Non-pigmented ciliary epithelial cell (primary cell): ENCODE results near the gene SLC25A31.

ENCODE experiments used
- DNase-seq: peaks from one replicate; pipeline ENCODE4 v3.0.0-alpha.2; 2010; ENCODE audit warnings: low read depth

The SLC25A31 gene

DNA sequence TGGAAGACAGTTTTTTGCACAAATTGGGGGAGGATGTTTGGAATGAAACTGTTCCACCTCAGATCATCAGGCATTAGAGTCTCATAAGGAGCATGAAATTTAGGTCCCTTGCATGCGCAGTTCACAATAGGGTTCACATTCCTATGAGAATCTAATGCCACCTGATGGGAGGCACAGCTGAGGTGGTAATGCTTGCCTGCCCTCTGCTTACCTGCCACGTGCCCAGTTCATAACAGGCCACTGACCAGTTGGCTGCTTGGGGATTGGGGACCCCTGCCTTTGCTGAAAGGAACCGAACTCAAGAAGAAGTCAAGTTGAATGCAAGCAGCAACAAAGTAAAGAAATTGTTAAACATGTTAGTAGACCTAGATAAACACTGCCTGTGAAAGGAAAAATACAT is 47.3 kb downstream of the SLC25A31 start:
- no peak for DNase-seq

DNA sequence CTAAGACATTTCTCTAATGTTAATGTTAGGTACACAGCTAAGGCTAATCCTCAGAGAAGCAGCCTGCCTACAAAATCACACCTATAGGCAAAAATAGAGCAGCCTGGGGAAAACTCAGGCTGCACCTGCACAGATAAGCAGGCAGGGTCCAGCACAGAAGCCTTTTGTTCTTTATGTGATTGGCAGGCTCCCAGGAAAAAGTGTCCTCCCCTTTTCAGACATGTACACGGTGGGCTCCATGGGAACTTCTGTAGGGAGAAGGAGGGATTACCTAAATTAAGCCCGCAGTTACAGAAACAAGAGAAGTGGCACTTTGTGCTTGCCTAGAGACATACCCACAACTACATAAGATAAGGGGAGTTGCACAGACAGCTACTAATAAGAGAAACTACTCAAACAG is 47.9 kb downstream of the SLC25A31 start:
- no peak for DNase-seq

DNA sequence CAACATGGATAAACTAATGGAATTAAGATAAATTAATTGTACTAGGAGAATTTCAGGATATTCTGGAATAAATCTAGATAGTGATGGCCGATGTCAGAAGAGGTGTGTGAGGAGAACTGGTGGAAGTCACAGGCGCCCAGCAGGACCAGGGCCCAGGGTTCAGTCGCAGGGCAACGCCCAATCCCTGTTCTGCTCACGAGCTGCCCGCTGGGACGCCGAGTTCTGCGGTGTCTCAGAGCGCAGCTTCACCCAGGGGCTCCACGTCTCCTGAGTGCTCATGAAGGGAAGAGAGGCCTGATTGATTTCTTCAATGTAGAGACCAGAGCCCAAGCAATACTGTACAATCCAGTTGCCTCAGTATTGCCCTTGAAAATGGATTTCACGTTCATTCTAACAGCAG is 50.4 kb downstream of the SLC25A31 start:
- DNase-seq = no peak

DNA sequence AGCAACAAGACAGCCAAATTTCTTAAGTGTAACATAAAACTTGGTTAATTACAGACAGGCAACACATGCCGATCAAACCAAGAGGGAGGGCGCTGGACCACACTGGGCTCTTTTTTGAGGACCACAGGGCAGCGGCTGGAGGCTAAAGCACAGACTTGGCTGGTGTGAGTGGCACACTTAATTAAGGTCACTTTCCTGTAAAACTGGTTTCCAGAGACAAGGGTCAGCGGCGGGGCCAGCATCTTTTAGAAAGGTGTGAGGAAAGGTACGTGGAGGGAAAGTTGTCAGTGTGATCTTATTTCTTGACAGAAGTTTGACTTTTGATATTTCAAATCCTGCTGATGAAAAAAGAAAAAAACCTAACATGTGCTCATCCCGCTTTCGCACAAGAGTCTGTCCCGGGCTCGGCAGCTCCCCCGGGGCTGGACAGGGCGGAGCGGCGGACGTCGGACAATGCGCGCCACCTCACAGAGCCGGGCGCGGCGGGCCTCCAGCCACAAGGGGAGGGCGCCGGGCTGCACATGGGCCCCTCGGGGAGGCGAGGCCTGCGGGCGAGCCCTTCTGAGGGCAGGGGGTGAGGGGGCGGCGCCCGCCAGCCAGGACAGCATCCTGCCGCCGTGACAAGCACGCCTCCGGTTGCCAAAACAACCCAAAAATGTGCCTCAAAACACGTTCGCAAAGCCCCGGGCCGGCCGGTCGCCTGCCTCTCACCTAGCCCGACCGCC is 51.3 kb downstream of the SLC25A31 start:
- no peak for DNase-seq

DNA sequence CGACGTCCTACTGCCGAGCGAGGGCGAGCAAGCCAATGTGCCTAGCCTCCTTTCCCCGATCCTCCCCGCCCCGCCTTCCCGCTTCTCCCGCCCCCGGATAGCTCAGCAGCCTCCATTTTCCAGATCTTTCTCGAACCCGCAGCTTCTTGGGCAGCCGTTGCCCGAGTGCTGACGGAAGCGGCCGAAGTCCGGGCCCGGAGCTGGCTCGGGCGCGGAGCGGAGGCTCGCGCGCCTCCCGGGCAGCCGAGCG is 51.8 kb downstream of the SLC25A31 start:
- DNase-seq = peak; percentile 34

DNA sequence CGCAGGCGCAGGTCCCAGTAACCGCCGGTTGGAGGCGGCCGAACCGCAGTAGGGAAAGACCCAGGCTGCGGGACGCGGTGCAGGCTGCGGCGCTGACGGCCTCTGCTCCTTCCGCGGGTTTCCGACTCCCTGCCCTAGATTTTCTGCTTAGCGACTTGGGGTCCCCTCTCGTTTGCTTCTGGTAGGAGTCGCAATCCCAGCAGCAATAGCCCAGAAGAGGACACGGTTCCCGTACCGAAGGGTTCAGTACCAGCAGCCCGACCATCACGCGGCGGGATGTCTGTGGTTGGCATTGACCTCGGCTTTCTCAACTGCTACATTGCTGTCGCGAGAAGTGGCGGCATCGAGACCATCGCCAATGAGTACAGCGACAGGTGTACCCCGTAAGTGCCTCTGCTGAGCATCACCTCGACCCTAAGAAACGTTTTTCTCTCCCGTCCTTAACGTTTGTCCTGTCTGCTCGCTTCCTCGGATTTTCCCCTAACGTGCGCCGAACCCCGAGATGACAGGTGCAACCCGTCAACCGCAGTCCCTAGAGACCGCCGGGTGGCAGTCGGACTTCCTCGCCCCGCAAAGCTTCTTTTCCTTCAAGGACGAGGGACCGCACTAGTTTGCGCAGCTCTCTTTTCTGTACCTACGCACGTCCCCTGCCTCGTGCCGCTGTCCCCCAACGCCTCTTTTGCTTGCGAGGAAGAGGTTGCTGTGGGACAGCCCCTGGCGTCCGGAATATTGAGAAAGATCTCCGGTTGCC is 52.2 kb downstream of the SLC25A31 start, which contains the start of gene HSPA4L:
TSS of gene HSPA4L (plus strand) at position 48 of the 751 bp plus-strand sequence. CDS start at position 277, 229 bp downstream.
- no peak for DNase-seq

DNA sequence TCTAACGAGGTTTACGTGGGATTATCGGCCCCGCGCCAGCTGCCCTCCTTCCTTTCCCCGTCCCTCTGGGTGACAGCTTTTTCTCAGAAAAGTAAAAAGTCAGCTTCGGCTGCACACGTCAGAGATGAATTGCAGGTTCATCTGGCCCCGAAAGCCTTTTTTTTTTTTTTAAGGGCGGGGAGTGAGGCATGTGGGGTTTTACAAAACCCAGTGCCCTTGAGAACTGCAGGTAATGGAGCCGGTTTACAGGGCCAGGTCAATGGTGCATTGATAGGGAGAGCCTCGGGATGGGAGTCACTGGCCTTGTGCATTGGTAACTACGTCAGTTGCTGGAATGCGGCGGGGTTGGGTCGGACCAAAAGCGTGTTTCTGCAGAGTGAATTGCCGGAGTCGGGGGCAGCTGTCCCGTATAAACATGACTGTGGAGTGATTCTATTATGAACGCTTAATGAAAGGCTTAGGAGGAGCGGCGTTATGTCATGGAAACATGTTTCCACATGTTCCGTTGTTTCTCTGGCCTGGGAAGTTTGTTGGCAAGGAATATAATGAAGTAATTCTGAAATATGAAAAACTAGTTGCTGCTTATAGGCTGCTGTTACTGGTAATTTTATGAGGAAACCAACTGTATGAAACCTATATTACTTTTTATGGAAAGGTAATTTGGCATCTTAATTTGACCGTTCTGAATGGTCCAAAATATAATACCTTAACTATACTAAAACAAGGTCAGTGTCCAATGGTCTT is 53.0 kb downstream of the SLC25A31 start:
- DNase-seq = peak; percentile 24

DNA sequence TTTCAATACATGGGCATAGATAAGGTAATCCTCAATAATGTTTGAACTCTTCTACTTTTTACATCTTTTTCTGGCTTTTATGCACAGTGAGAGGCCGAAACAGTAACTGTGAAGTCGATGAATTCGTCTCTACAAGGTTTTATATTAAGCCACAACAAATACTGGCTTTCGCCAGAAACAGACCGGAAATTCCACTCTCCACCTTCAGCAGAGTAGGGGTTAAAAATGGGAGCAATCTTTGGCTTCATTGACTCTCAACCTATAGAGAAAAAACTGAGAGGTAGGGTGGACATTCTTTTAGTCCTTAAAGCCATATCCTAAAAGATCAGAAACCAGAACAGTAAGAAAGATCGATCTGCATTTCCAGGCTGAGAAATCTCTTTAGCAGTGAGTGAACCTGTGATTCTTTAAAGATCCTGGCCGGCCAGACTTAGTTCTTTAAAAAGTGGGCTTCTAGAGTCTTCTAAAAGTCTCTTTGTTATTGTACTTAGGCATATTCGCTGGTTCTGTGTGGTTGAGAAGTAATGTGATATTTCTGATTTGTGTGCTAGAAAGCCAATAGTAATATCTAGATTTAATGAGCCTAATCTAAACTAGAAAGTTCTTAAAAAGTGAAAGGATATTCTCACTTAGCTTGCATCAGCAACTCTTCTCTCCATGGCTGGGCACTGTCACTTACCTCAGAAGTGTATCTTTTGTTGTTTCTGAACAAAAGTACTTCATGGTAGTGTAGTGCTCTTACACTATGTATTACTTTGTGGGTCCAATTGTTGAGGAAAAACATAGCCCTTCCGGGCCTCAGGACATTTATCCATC is 54.0 kb downstream of the SLC25A31 start:
- DNase-seq = no peak

DNA sequence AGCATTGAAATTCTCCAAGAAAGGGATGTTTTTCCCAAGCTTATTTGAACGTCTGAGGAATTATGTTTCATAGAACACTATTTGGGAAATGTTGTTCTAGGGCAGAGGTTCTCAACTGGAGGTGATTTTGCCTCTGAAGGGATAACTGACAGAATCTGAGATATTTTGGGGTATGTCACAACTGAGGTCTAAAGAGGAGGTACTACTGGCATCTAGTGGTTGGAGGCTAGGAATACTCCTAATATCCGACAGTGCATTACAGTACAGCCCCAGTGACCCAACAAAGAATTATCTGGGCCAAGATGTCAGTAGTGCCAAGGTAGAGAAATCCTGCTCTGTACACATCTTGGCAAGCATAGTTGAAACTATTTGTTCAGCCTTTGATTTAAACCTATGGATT is 58.3 kb downstream of the SLC25A31 start:
- DNase-seq = no peak

DNA sequence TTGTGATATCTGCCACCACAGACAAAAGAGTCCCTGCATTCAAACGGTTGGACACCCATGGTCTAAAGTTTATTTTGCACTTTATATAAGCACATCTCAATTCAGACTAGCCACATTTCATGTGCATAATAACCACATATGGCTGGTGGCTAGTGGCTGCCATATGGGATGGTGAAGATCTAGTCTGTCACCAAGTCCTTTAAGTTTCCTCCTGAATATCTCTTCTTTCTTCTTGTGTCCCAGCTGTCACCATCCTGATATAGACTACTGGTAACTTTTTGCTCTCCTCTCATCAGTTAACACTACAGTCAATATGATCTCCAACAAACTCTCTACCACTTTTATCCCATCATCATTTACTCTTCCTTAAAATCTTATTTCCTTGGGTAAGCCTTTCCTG is 61.2 kb downstream of the SLC25A31 start:
- no peak for DNase-seq

DNA sequence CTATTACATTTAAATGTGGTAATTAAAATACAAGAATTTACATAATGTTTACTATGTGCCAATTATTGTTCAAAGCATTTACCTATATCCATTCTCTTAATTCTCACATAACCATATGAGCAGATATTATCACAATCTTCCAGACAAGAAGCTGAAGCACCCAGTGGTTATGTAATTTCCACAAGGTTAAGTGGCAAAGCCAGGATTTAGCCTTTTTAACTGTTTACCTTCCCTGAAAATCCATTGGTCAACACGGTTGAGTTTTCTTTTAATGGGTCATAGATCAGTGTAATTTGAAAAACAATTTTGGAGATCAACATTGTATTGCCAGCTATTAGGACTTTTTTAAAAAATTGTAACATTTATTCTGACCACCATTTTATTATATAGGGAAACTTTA is 63.3 kb downstream of the SLC25A31 start:
- no peak for DNase-seq

DNA sequence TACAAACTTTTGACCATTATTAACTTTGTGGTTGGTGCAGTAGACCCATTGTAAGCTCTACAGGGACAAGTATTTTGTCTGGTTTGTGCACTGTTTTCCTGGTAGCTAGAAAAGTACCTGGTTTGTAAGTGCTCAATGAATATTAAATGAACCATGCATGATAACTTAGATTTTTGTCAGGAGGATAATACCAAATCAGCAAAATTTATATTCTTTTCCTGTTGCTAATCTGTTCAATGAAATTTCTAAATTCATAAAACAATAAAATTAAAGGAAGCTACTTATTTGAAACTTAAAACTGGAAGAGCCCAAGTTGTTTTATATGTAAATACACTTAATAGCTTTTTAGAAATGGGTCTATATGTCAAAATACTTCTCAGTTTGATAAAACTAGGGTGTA is 69.5 kb downstream of the SLC25A31 start:
- DNase-seq = no peak

DNA sequence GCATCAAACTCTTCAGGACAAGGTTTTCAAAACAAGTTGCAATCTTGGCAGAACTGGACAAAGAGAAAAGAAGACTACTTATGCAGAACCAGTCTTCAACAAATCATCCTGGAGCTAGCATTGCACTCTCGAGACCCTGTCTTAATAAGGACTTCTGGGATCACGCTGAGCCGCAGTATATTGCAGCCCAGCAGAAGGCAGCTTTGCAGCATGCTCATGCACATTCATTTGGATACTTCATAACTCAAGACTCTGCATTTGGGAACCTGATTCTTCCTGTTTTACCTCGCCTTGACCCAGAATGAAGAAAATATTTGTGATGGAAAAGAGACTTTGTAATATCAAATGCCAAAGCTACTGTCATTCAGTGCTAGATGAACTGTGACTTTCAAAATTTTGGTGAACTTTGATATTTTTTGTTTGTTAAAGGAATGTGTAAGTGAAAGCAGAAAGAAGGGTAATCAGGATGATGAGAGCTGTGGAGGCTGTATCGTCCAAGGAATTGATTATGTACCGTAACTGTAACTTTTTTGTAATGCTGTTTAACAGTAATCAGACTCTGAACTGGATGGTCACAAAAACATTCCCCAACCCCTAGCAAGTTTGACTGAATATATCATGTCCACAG is 79.1 kb downstream of the SLC25A31 start:
- DNase-seq = no peak

DNA sequence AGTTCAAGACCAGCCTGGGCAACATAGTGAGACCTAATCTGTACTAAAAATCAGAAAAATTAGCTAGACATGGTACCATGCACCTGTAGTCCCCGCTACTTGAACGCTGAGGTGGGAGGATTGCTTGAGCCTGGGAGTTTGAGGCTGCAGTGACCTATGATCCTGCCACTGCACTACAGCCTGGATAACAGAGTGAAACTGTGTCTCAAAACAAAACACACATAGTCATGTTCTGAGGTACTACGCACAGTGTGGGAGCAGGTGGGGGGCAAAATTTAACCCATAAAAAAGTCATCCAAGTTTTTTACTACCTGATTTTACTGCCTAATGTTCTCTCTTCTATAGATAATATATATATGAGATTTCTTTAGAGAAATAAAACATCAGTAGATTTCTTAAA is 80.4 kb downstream of the SLC25A31 start:
- DNase-seq = no peak

DNA sequence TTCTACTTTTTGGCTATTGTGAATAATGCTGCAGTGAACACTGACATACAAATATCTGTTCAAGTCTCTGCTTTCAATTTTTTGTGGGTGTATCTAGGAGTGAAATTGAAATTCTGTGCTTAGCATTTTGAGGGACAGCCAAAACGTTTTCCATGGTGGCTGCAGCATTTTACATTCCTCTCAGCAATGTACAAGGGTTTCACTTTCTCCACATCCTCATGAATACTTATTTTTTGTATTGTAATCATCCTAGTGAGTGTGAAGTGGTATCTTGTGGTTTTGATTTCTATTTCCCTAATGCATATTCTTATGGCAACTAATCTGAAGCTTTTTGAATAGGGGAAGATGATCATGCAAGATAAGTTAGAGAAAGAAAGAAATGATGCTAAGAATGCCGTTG is 92.2 kb downstream of the SLC25A31 start:
- no peak for DNase-seq
